Hepatocyte (in vitro differentiated cells): ENCODE measurements around the gene KRTAP3-2. TPM values are rescaled to one million over a fixed set of nuclear protein-coding genes. Genes with fewer than 3 reads are reported as not detected.

Source experiments
- DNase-seq: peaks from one replicate; pipeline ENCODE4 v3.0.0-alpha.2; 2016; ENCODE audit warnings: low spot score
- H2AFZ ChIP-seq: fragments of 200-600 bp; sonication (generic); 2 replicates; pipeline ENCODE4 v1.6.0; 2016; ENCODE audit warnings: antibody characterized with exemption, mild to moderate bottlenecking
- H3K27ac ChIP-seq: fragments of 200-600 bp; sonication (generic); 2 replicates; pipeline ENCODE4 v1.5.1; 2016; ENCODE audit warnings: mild to moderate bottlenecking
- H3K27me3 ChIP-seq: fragments of 200-600 bp; sonication (generic); 2 replicates; pipeline ENCODE4 v1.6.1; 2016
- H3K36me3 ChIP-seq: fragments of 200-600 bp; sonication (generic); replicated peaks from 2 replicates; pipeline ENCODE4 v1.5.1; 2016; ENCODE audit warnings: low read depth; ENCODE audit not compliant: insufficient read depth
- H3K4me1 ChIP-seq: fragments of 200-600 bp; sonication (generic); 2 replicates; pipeline ENCODE4 v1.5.1; 2016; ENCODE audit warnings: mild to moderate bottlenecking, moderate library complexity; ENCODE audit not compliant: insufficient read depth
- H3K4me2 ChIP-seq: fragments of 200-600 bp; sonication (generic); 2 replicates; pipeline ENCODE4 v1.6.0; 2016
- H3K4me3 ChIP-seq: fragments of 200-600 bp; sonication (generic); 2 replicates; pipeline ENCODE4 v1.5.1; 2016; ENCODE audit warnings: mild to moderate bottlenecking
- H3K79me2 ChIP-seq: fragments of 200-600 bp; sonication (generic); 2 replicates; pipeline ENCODE4 v1.6.0; 2017; ENCODE audit warnings: mild to moderate bottlenecking
- H3K9me2 ChIP-seq: fragments of 200-600 bp; sonication (generic); replicated peaks from 2 replicates; pipeline ENCODE4 v1.6.0; 2017; ENCODE audit warnings: mild to moderate bottlenecking; ENCODE audit not compliant: insufficient read depth
- H3K9me3 ChIP-seq: fragments of 200-600 bp; sonication (generic); 2 replicates; pipeline ENCODE4 v1.5.1; 2016; ENCODE audit warnings: low read depth, mild to moderate bottlenecking
- H4K20me1 ChIP-seq: fragments of 200-600 bp; sonication (generic); 2 replicates; pipeline ENCODE4 v1.6.0; 2016; ENCODE audit warnings: mild to moderate bottlenecking; ENCODE audit not compliant: insufficient read depth, poor library complexity, severe bottlenecking
- CTCF ChIP-seq: fragments of 200-600 bp; sonication (generic); IDR thresholded peaks from 2 replicates; pipeline ENCODE4 v1.5.1; 2016; ENCODE audit warnings: antibody characterized with exemption, mild to moderate bottlenecking; ENCODE audit not compliant: poor library complexity
- EZH2 ChIP-seq: fragments of 200-600 bp; sonication (generic); IDR thresholded peaks from 2 replicates; pipeline ENCODE4 v1.6.1; 2016; ENCODE audit warnings: antibody characterized with exemption, mild to moderate bottlenecking, borderline replicate concordance
- EZH2phosphoT487 ChIP-seq: fragments of 200-600 bp; sonication (generic); IDR thresholded peaks from one replicate; pipeline ENCODE4 v1.6.1; 2018; ENCODE audit warnings: antibody characterized with exemption, mild to moderate bottlenecking, low read depth, moderate library complexity; ENCODE audit not compliant: unreplicated experiment, severe bottlenecking
- WGBS: methylation state at CpG from one replicate; pipeline ENCODE4 v1.1.6; 2016; ENCODE audit warnings: low lambda C conversion rate; ENCODE audit errors: missing lambda C conversion rate; 5-methylcytosine and 5-hydroxymethylcytosine counted together
- polyA plus RNA-seq: library from polyadenylated mRNA; unstranded; fragments of >200 nt; fragmentation: Nextera tagmentation; extraction: Ambion mirVana; gene quantifications from 2 replicates; pipeline ENCODE4 v1.2.1, GENCODE V29; 2016
- total RNA-seq: library from RNA; depleted of rRNA; stranded (reverse); fragments of >200 nt; gene quantifications from 2 replicates; pipeline ENCODE4 v1.2.3, GENCODE V29; 2014

Gene KRTAP3-2
- total and polyA plus RNA-seq, 2 experiments from 2014 or later = not detected

DNA sequence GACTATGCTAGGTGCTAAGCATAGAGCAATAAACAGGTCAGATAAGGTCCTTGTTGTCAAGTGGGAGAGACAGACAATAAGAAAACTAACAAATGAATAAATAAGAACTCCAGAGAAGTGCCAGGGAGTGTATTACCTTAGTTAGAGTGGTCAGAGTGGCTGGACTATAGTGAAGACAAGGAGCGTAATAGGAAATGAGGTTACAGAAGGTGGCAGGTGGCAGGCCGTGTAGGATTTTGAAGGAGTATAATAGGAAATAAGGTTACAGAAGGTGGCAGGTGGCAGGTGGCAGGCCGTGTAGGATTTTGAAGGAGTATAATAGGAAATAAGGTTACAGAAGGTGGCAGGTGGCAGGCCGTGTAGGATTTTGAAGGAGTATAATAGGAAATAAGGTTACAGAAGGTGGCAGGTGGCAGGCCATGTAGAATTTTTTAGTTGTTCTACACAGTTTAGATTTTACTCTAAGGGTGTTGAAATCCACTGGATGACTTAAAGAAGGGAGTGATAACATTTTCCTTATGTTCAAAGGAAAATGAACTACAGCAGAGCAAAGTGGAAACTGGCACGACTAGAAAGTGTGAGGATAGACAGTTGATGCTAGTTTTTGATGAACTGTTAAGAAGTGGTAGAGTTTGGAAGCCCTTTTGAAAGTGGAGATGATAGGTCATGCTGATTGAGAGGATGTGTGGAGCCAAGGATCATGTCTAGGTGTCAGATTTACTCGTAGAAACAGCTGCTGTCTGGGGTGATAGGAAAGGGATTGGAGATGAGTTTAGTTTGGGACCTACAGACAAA lies 12.8 kb upstream of the KRTAP3-2 start:
- Histone ChIP-seq H3K4me1 (peaks cover 6% of the 10 kb centered on the region), H3K4me3 (no peak overlapping the region), H3K27ac (no peak overlapping the region), H3K36me3 (no peaks in the 10 kb centered on the region), H3K79me2 (no peaks in the 10 kb centered on the region), H3K27me3 (no peaks in the 10 kb centered on the region), H3K9me2 (no peaks in the 10 kb centered on the region), H2AFZ (no peak overlapping the region), H3K4me2 (no peak overlapping the region), H3K9me3 (no peaks in the 10 kb centered on the region), H4K20me1 (no peaks in the 10 kb centered on the region)
- TF ChIP-seq EZH2 (no peak), EZH2phosphoT487 (no peak), CTCF (no peak)
- 85% methylated on average over 6 of the region's 6 CpGs for WGBS
- no peak for DNase-seq

DNA sequence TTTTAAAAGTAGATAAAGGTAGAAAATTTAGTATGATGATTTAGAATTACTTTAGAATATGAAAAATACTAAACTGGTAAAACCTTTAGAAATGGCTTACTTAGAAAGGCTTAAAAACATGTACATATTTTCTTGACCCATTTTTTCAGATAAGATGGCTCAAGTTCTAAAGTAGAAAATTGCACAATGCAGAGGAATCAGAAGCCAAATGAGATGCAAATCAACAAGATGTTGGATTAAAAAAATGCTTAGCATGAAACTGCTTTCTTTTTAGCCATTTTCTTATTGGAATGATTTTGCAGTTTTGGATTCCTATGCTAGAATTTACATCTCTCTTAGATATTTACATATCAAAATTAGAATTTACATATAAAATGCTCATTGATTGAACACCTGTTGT lies 10.7 kb upstream of the KRTAP3-2 start:
- no peaks in the 10 kb centered on the region for H3K9me3 ChIP-seq
- H2AFZ ChIP-seq = no peak overlapping the region
- no peak overlapping the region for H3K4me2 ChIP-seq
- no peak for DNase-seq
- H3K4me3 ChIP-seq = no peak overlapping the region
- H3K36me3 ChIP-seq = no peaks in the 10 kb centered on the region
- H3K79me2 ChIP-seq = no peaks in the 10 kb centered on the region
- no peak for TF ChIP-seq EZH2phosphoT487
- TF ChIP-seq CTCF = no peak
- no peak for TF ChIP-seq EZH2
- H3K4me1 ChIP-seq = peaks cover 6% of the 10 kb centered on the region
- H3K9me2 ChIP-seq = no peaks in the 10 kb centered on the region
- no peak overlapping the region for H3K27ac ChIP-seq
- no peaks in the 10 kb centered on the region for H3K27me3 ChIP-seq
- H4K20me1 ChIP-seq = no peaks in the 10 kb centered on the region

DNA sequence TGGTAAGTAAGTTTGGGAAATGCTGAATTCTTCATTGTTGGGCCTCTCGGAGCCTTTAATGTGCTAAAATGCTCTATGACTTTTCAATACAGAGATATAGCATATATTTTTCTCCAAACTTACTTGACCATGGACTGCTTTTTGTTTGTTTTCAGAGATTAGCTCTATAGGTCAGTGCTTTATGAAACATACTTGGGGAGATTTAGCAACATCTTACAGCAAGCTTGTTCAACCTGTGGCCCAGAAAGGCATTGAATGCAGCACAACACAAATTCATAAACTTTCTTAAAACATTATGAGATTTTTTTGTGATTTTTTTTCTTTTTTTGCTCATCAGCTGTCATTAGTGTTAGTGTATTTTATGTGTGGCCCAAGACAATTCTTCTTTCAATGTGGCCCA lies 10.2 kb upstream of the KRTAP3-2 start:
- Histone ChIP-seq H4K20me1 (no peaks in the 10 kb centered on the region), H3K4me1 (peaks cover 6% of the 10 kb centered on the region), H3K27ac (no peak overlapping the region), H3K9me3 (no peaks in the 10 kb centered on the region), H3K4me2 (no peak overlapping the region), H3K9me2 (no peaks in the 10 kb centered on the region), H3K79me2 (no peaks in the 10 kb centered on the region), H3K27me3 (no peaks in the 10 kb centered on the region), H3K4me3 (no peak overlapping the region), H2AFZ (no peak overlapping the region), H3K36me3 (no peaks in the 10 kb centered on the region)
- TF ChIP-seq CTCF = no peak
- no peak for TF ChIP-seq EZH2phosphoT487
- TF ChIP-seq EZH2 = no peak
- no peak for DNase-seq
- WGBS = 91% methylated on average over 1 of the region's 1 CpG
